HEK293 (cell line): ENCODE results near the gene MAML1.

Experiments used
- CTCF ChIA-PET: fragments of 350-600 bp; formaldehyde crosslinking; extraction: SDS; loops from one replicate; lab custom pipeline; 2021; ENCODE audit warnings: antibody characterized with exemption; lab: Yijun Ruan, JAX
- POLR2A ChIA-PET: fragments of 300-600 bp; formaldehyde crosslinking; extraction: SDS; loops from one replicate; lab custom pipeline; 2020; ENCODE audit warnings: antibody characterized with exemption, inconsistent platforms; lab: Yijun Ruan, JAX
- H3K27ac ChIP-seq: fragments of 200-500 bp; sonication (Bioruptor generic); 2 replicates; pipeline ENCODE4 v1.5.1; 2014; ENCODE audit warnings: low read depth, low read length, control low read depth, inconsistent platforms; ENCODE audit errors: extremely low read depth
- H3K36me3 ChIP-seq, 2 experiments: fragments of 200-500 bp in 1 of 2; sonication (Bioruptor generic) in 1 of 2; 1 replicate in 1 of 2; 2 replicates in 1 of 2; pipeline ENCODE4 v1.5.1; 2014 to 2017; ENCODE audit warnings: inconsistent platforms in 2 of 2, low read length in 2 of 2; ENCODE audit not compliant: control insufficient read depth in 2 of 2, insufficient read depth in 1 of 2
- H3K4me1 ChIP-seq: fragments of 200-500 bp; sonication (Bioruptor generic); 2 replicates; pipeline ENCODE4 v1.5.1; 2014; ENCODE audit warnings: mild to moderate bottlenecking, low read length, inconsistent platforms; ENCODE audit not compliant: control insufficient read depth, insufficient read depth
- H3K4me3 ChIP-seq: 2 replicates; pipeline ENCODE4 v1.5.1; 2011; ENCODE audit warnings: low read depth, mild to moderate bottlenecking, control low read depth, low read length, moderate library complexity
- H3K9me3 ChIP-seq: fragments of 200-500 bp; sonication (Bioruptor generic); 2 replicates; pipeline ENCODE4 v1.5.1; 2014; ENCODE audit warnings: low read depth, low read length, inconsistent platforms; ENCODE audit not compliant: control insufficient read depth, insufficient read depth
- PRDM1 ChIP-seq: fragments of 450-650 bp; formaldehyde crosslinking; IDR thresholded peaks from 2 replicates; pipeline ENCODE4; 2016; ENCODE audit warnings: missing biosample characterization, missing genetic modification characterization
- SCRT1 ChIP-seq: fragments of 450-650 bp; formaldehyde crosslinking; IDR thresholded peaks from 2 replicates; pipeline ENCODE4 v1.5.1; 2016; ENCODE audit warnings: missing biosample characterization, missing genetic modification characterization, borderline replicate concordance
- TRIM28 ChIP-seq: IDR thresholded peaks from 2 replicates; pipeline ENCODE4 v1.6.1; 2011; ENCODE audit warnings: low read length, control low read depth, borderline replicate concordance
- ZNF239 ChIP-seq: fragments of 450-650 bp; formaldehyde crosslinking; IDR thresholded peaks from 2 replicates; pipeline ENCODE4 v1.5.1; 2016; ENCODE audit warnings: missing biosample characterization, missing genetic modification characterization
- ZNF341 ChIP-seq: fragments of 450-650 bp; formaldehyde crosslinking; IDR thresholded peaks from 2 replicates; pipeline ENCODE4; 2016; ENCODE audit warnings: low read depth, missing biosample characterization, missing genetic modification characterization
- ZNF501 ChIP-seq: fragments of 450-650 bp; formaldehyde crosslinking; IDR thresholded peaks from 2 replicates; pipeline ENCODE4 v1.5.1; 2016; ENCODE audit warnings: missing biosample characterization, missing genetic modification characterization
- ZNF521 ChIP-seq: fragments of 450-650 bp; formaldehyde crosslinking; IDR thresholded peaks from 2 replicates; pipeline ENCODE4 v1.5.1; 2017; ENCODE audit warnings: missing biosample characterization, mild to moderate bottlenecking, missing genetic modification characterization
- ZNF600 ChIP-seq: fragments of 450-650 bp; formaldehyde crosslinking; IDR thresholded peaks from 2 replicates; pipeline ENCODE4 v1.5.1; 2016; ENCODE audit warnings: missing biosample characterization, missing genetic modification characterization
- ZNF624 ChIP-seq: fragments of 450-650 bp; formaldehyde crosslinking; IDR thresholded peaks from 2 replicates; pipeline ENCODE4 v1.5.1; 2017; ENCODE audit warnings: missing biosample characterization, missing genetic modification characterization
- ZNF776 ChIP-seq: fragments of 450-650 bp; formaldehyde crosslinking; IDR thresholded peaks from 2 replicates; pipeline ENCODE4 v1.5.0; 2017; ENCODE audit warnings: missing biosample characterization, missing genetic modification characterization, borderline replicate concordance
- TF ChIP-seq, protein P1 (sequence below): fragments of 450-650 bp; IDR thresholded peaks from 2 replicates; pipeline ENCODE4 v1.5.1; 2018; ENCODE audit warnings: missing biosample characterization, missing genetic modification characterization
- TF ChIP-seq, protein P2 (sequence below): fragments of 450-650 bp; formaldehyde crosslinking; IDR thresholded peaks from 2 replicates; pipeline ENCODE4 v1.5.1; 2017; ENCODE audit warnings: missing biosample characterization, missing genetic modification characterization
- TF ChIP-seq, protein P3 (sequence below): fragments of 450-650 bp; formaldehyde crosslinking; IDR thresholded peaks from 2 replicates; pipeline ENCODE4 v1.5.1; 2016; ENCODE audit warnings: missing biosample characterization, missing genetic modification characterization
- TF ChIP-seq, protein P4 (sequence below): fragments of 450-650 bp; formaldehyde crosslinking; IDR thresholded peaks from 2 replicates; pipeline ENCODE4 v1.5.1; 2016; ENCODE audit warnings: missing biosample characterization, missing genetic modification characterization
- TF ChIP-seq, protein P5 (sequence below): fragments of 450-650 bp; formaldehyde crosslinking; IDR thresholded peaks from 2 replicates; pipeline ENCODE4 v1.5.1; 2016; ENCODE audit warnings: missing biosample characterization, missing genetic modification characterization
- TF ChIP-seq, protein P6 (sequence below): fragments of 450-650 bp; formaldehyde crosslinking; IDR thresholded peaks from 2 replicates; pipeline ENCODE4 v1.5.1; 2016; ENCODE audit warnings: missing biosample characterization, missing genetic modification characterization
- TF ChIP-seq, protein P7 (sequence below): fragments of 450-650 bp; formaldehyde crosslinking; optimal IDR thresholded peaks from 2 replicates; pipeline ENCODE3; 2016; ENCODE audit warnings: missing biosample characterization, mild to moderate bottlenecking, missing genetic modification characterization
- TF ChIP-seq, protein P8 (sequence below): fragments of 450-650 bp; formaldehyde crosslinking; IDR thresholded peaks from 2 replicates; pipeline ENCODE4 v1.5.1; 2016; ENCODE audit warnings: missing biosample characterization, missing genetic modification characterization

Gene MAML1

DNA sequence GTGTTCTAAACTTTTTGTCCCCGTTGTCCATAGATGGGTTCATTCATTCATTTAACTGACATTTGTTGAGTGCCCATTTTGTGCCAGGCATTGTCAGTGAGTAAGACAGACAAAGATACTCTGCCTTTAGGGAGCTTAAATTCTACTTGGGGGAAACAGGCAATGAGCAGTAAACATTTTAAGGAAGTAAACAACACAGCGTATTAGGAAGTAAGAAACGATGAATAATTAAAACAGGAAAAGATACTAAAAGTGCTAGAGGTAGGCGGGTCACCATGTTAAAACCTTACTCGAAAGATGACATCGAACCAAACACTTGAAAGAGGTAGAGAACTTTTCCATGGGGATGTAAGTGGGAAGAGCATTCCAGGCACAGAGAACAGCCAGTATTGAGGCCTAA, 5.5 kb upstream of the MAML1 start:
- Histone ChIP-seq H3K9me3 (no peaks in the 10 kb centered on the region), H3K4me1 (no peaks in the 10 kb centered on the region), H3K4me3 (no peak overlapping the region), H3K27ac (no peak overlapping the region), H3K36me3 (peaks cover 65 to 87% of the 10 kb centered on the region in 2 experiments)
- TF ChIP-seq, protein P1, sequence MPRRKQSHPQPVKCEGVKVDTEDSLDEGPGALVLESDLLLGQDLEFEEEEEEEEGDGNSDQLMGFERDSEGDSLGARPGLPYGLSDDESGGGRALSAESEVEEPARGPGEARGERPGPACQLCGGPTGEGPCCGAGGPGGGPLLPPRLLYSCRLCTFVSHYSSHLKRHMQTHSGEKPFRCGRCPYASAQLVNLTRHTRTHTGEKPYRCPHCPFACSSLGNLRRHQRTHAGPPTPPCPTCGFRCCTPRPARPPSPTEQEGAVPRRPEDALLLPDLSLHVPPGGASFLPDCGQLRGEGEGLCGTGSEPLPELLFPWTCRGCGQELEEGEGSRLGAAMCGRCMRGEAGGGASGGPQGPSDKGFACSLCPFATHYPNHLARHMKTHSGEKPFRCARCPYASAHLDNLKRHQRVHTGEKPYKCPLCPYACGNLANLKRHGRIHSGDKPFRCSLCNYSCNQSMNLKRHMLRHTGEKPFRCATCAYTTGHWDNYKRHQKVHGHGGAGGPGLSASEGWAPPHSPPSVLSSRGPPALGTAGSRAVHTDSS (tag by site-specific recombination), result no peak
- TF ChIP-seq ZNF239 (tag by site-specific recombination), result no peak
- TF ChIP-seq, protein P2, sequence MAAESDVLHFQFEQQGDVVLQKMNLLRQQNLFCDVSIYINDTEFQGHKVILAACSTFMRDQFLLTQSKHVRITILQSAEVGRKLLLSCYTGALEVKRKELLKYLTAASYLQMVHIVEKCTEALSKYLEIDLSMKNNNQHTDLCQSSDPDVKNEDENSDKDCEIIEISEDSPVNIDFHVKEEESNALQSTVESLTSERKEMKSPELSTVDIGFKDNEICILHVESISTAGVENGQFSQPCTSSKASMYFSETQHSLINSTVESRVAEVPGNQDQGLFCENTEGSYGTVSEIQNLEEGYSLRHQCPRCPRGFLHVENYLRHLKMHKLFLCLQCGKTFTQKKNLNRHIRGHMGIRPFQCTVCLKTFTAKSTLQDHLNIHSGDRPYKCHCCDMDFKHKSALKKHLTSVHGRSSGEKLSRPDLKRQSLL (tag by site-specific recombination), result no peak
- no peak for TF ChIP-seq TRIM28
- TF ChIP-seq ZNF341, result peak; percentile 44
- ChIA-PET POLR2A (no interaction called here), CTCF (interaction anchor here (1.3 kb wide), 1 partner anchor 14 kb away, joined by 5 read pairs; no protein-coding TSS in a partner anchor)

DNA sequence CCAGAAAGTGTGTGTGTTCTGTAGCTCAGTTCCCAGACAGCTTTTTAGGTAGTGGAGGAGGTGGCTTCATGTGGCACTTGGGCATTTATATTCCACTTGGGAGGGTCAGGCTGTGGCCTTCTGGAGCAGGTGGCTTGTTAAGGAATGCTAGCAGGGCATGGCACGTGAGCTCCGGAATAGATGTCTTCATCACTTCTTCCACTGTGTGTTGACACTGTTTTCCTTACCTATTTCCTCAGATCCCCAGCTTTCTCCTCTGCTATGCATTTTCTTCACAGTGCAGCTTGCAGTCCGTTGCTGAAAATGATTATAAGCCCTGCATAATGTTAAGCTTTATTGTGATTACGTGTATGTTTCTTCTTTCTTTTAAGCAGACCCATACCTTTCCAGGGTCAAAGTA, 3.3 kb upstream of the MAML1 start:
- no peak overlapping the region for H3K27ac ChIP-seq

More for the DNA sequence above, 3.3 kb upstream of the MAML1 start:
- peaks cover 48 to 65% of the 10 kb centered on the region in 2 experiments for H3K36me3 ChIP-seq
- peaks cover 2% of the 10 kb centered on the region; the same call in 1 of the 2 replicates for H3K4me1 ChIP-seq
- TF ChIP-seq, protein P3, sequence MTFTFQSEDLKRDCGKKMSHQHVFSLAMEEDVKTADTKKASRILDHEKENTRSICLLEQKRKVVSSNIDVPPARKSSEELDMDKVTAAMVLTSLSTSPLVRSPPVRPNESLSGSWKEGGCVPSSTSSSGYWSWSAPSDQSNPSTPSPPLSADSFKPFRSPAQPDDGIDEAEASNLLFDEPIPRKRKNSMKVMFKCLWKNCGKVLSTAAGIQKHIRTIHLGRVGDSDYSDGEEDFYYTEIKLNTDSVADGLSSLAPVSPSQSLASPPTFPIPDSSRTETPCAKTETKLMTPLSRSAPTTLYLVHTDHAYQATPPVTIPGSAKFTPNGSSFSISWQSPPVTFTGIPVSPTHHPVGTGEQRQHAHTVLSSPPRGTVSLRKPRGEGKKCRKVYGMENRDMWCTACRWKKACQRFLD (tag by site-specific recombination), result no peak
- TF ChIP-seq, protein P4, sequence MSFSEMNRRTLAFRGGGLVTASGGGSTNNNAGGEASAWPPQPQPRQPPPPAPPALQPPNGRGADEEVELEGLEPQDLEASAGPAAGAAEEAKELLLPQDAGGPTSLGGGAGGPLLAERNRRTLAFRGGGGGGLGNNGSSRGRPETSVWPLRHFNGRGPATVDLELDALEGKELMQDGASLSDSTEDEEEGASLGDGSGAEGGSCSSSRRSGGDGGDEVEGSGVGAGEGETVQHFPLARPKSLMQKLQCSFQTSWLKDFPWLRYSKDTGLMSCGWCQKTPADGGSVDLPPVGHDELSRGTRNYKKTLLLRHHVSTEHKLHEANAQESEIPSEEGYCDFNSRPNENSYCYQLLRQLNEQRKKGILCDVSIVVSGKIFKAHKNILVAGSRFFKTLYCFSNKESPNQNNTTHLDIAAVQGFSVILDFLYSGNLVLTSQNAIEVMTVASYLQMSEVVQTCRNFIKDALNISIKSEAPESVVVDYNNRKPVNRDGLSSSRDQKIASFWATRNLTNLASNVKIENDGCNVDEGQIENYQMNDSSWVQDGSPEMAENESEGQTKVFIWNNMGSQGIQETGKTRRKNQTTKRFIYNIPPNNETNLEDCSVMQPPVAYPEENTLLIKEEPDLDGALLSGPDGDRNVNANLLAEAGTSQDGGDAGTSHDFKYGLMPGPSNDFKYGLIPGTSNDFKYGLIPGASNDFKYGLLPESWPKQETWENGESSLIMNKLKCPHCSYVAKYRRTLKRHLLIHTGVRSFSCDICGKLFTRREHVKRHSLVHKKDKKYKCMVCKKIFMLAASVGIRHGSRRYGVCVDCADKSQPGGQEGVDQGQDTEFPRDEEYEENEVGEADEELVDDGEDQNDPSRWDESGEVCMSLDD (tag by site-specific recombination), result no peak
- TF ChIP-seq PRDM1 (tag by site-specific recombination) (0 out of 2 replicates have a peak, but pooled peaks have one; percentile 31), ZNF600 (peak; percentile 99), ZNF521 (tag by site-specific recombination) (no peak), SCRT1 (tag by site-specific recombination) (no peak), ZNF776 (no peak), ZNF624 (tag by site-specific recombination) (no peak), ZNF501 (tag by site-specific recombination) (no peak)
- TF ChIP-seq, protein P5, sequence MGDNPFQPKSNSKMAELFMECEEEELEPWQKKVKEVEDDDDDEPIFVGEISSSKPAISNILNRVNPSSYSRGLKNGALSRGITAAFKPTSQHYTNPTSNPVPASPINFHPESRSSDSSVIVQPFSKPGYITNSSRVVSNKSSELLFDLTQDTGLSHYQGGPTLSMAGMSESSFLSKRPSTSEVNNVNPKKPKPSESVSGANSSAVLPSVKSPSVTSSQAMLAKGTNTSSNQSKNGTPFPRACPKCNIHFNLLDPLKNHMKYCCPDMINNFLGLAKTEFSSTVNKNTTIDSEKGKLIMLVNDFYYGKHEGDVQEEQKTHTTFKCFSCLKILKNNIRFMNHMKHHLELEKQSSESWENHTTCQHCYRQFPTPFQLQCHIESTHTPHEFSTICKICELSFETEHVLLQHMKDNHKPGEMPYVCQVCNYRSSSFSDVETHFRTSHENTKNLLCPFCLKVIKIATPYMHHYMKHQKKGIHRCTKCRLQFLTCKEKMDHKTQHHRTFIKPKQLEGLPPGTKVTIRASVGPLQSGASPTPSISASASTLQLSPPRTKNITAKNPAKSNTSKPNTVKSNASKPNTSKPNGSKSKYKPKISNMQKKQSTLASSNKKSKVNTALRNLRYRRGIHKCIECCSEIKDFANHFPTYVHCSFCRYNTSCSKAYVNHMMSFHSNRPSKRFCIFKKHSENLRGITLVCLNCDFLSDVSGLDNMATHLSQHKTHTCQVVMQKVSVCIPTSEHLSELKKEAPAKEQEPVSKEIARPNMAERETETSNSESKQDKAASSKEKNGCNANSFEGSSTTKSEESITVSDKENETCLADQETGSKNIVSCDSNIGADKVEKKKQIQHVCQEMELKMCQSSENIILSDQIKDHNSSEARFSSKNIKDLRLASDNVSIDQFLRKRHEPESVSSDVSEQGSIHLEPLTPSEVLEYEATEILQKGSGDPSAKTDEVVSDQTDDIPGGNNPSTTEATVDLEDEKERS (tag by site-specific recombination), result no peak
- TF ChIP-seq, protein P6, sequence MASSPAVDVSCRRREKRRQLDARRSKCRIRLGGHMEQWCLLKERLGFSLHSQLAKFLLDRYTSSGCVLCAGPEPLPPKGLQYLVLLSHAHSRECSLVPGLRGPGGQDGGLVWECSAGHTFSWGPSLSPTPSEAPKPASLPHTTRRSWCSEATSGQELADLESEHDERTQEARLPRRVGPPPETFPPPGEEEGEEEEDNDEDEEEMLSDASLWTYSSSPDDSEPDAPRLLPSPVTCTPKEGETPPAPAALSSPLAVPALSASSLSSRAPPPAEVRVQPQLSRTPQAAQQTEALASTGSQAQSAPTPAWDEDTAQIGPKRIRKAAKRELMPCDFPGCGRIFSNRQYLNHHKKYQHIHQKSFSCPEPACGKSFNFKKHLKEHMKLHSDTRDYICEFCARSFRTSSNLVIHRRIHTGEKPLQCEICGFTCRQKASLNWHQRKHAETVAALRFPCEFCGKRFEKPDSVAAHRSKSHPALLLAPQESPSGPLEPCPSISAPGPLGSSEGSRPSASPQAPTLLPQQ (tag by site-specific recombination), result no peak
- TF ChIP-seq, protein P7, sequence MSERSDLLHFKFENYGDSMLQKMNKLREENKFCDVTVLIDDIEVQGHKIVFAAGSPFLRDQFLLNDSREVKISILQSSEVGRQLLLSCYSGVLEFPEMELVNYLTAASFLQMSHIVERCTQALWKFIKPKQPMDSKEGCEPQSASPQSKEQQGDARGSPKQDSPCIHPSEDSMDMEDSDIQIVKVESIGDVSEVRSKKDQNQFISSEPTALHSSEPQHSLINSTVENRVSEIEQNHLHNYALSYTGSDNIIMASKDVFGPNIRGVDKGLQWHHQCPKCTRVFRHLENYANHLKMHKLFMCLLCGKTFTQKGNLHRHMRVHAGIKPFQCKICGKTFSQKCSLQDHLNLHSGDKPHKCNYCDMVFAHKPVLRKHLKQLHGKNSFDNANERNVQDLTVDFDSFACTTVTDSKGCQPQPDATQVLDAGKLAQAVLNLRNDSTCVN (tag by site-specific recombination), result no peak
- TF ChIP-seq, protein P8, sequence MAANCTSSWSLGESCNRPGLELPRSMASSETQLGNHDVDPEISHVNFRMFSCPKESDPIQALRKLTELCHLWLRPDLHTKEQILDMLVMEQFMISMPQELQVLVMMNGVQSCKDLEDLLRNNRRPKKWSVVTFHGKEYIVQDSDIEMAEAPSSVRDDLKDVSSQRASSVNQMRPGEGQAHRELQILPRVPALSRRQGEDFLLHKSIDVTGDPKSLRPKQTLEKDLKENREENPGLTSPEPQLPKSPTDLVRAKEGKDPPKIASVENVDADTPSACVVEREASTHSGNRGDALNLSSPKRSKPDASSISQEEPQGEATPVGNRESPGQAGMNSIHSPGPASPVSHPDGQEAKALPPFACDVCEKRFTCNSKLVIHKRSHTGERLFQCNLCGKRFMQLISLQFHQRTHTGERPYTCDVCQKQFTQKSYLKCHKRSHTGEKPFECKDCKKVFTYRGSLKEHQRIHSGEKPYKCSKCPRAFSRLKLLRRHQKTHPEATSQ (tag by site-specific recombination), result no peak
- CTCF ChIA-PET, result interaction anchor here (0.5 kb wide), 1 partner anchor 15 kb away, joined by 3 read pairs; no protein-coding TSS in a partner anchor
- POLR2A ChIA-PET, result interaction anchor here (1.1 kb wide), 1 partner anchor 92 kb away, joined by 3 read pairs; the partner anchor contains the start of gene SQSTM1
- H3K9me3 ChIP-seq, result no peaks in the 10 kb centered on the region
- no peak overlapping the region for H3K4me3 ChIP-seq
